Choroid plexus epithelial cell (primary cell): ENCODE results near the gene CTSK.
"Not testable (repeated sequence)": the region's sequence is repeated elsewhere in the genome, so short reads cannot be mapped to it uniquely, and the experiment has no call there.

Experiments
- DNase-seq: peaks from one replicate; pipeline ENCODE4 v3.0.0-alpha.2; 2010; ENCODE audit warnings: low read depth
- H3K4me3 ChIP-seq: 2 replicates; pipeline ENCODE4 v1.5.1; 2011; ENCODE audit warnings: low read depth, mild to moderate bottlenecking, control low read depth, low read length, moderate library complexity
- CTCF ChIP-seq: conservative IDR thresholded peaks from 2 replicates; pipeline ENCODE4 v1.5.1; 2011; ENCODE audit warnings: low read depth, mild to moderate bottlenecking, control low read depth, inconsistent platforms, low read length, moderate library complexity

CTSK gene

GRCh38 chr1:150836129-150836773 lies 28.2 kb upstream of the CTSK start:
- DNase-seq = peak; percentile 48
- no peak for TF ChIP-seq CTCF
- no peak overlapping the region for H3K4me3 ChIP-seq

GRCh38 chr1:150833961-150834360 lies 25.9 kb upstream of the CTSK start:
- DNase-seq, H3K4me3 ChIP-seq: not testable (repeated sequence)

GRCh38 chr1:150832597-150832996 lies 24.5 kb upstream of the CTSK start:
- no peak for TF ChIP-seq CTCF
- H3K4me3 ChIP-seq = no peak overlapping the region
- DNase-seq = no peak

- H3K4me3 ChIP-seq = no peak overlapping the region
- TF ChIP-seq CTCF = peak; percentile 48
- no peak for DNase-seq
Observed at GRCh38 chr1:150829751-150830150, 21.7 kb upstream of the CTSK start.

GRCh38 chr1:150826299-150826698 lies 18.2 kb upstream of the CTSK start:
- H3K4me3 ChIP-seq = no peak overlapping the region
- TF ChIP-seq CTCF = no peak
- no peak for DNase-seq

- peak; percentile 48 for DNase-seq
- no peak overlapping the region for H3K4me3 ChIP-seq
- no peak for TF ChIP-seq CTCF
Observed at GRCh38 chr1:150820730-150821512, 12.9 kb upstream of the CTSK start.

GRCh38 chr1:150815871-150816270 lies 7.8 kb upstream of the CTSK start:
- DNase-seq = no peak

More at GRCh38 chr1:150815871-150816270, 7.8 kb upstream of the CTSK start:
- TF ChIP-seq CTCF = no peak
- no peak overlapping the region for H3K4me3 ChIP-seq
